WTC11 (cell line): Measurements from ENCODE around the gene FKBP7.

Experiments used
- CBFB ChIP-seq: sonication (generic); formaldehyde crosslinking; IDR thresholded peaks from 2 replicates; pipeline ENCODE4 v1.8.1; 2022; ENCODE audit warnings: mild to moderate bottlenecking, low read depth, missing genetic modification reagents
- CTCF ChIP-seq: fragments of 200-600 bp; IDR thresholded peaks from 2 replicates; pipeline ENCODE4 v1.8.0; 2022; ENCODE audit warnings: antibody characterized with exemption
- PREB ChIP-seq: sonication (generic); formaldehyde crosslinking; IDR thresholded peaks from 2 replicates; pipeline ENCODE4 v1.8.1; 2022; ENCODE audit warnings: mild to moderate bottlenecking, missing genetic modification reagents, moderate library complexity, borderline replicate concordance

GRCh38 chr2:178428396-178428806, 50.0 kb downstream of the FKBP7 start:
- TF ChIP-seq CTCF (no peak), CBFB (CRISPR knock-in tag) (no peak), PREB (no peak)
